HepG2 (cell line): ENCODE measurements around the gene CRY1. TPM values are rescaled to one million over a fixed set of nuclear protein-coding genes. Genes with fewer than 3 reads are reported as not detected.

ENCODE experiments used
- ATAD3A ChIP-seq: sonication (generic); formaldehyde crosslinking; IDR thresholded peaks from 2 replicates; pipeline ENCODE4 v1.4.0; 2020; ENCODE audit warnings: missing genetic modification reagents
- EP300 ChIP-seq, 3 experiments: sonication (generic) in 1 of 3; formaldehyde crosslinking in 1 of 3; IDR thresholded peaks; 2 replicates each; pipeline versions ENCODE4 v1.5.1 to v1.6.1; 2011 to 2020; ENCODE audit warnings: low read depth in 2 of 3, low read length in 2 of 3, borderline replicate concordance in 1 of 3, improper control_type of control experiment in 1 of 3, mild to moderate bottlenecking in 1 of 3, missing genetic modification reagents in 1 of 3, moderate library complexity in 1 of 3
- FIP1L1 ChIP-seq: fragments of 200-400 bp; formaldehyde crosslinking; IDR thresholded peaks from 2 replicates; pipeline ENCODE4 v1.6.1; 2018; ENCODE audit warnings: low read depth, mild to moderate bottlenecking, low read length, moderate library complexity, borderline replicate concordance; ENCODE audit not compliant: insufficient read depth
- HIC2 ChIP-seq: sonication (generic); formaldehyde crosslinking; IDR thresholded peaks from 2 replicates; pipeline ENCODE4 v1.9.0; 2022; ENCODE audit warnings: low read depth, missing genetic modification reagents
- HOXA5 ChIP-seq: sonication (generic); formaldehyde crosslinking; IDR thresholded peaks from 2 replicates; pipeline ENCODE4 v1.4.0; 2020; ENCODE audit warnings: missing genetic modification reagents
- MATR3 ChIP-seq: sonication (generic); formaldehyde crosslinking; IDR thresholded peaks from 2 replicates; pipeline ENCODE4 v1.4.0; 2020; ENCODE audit warnings: missing genetic modification reagents
- MBNL3 ChIP-seq: fragments of 250-450 bp; sonication (Bioruptor Pico); conservative IDR thresholded peaks from 2 replicates; pipeline ENCODE4 v1.8.0; 2022; ENCODE audit warnings: mild to moderate bottlenecking, inconsistent platforms
- MIXL1 ChIP-seq: IDR thresholded peaks from 2 replicates; pipeline ENCODE4 v1.6.1; 2016
- MZF1 ChIP-seq: sonication (generic); formaldehyde crosslinking; IDR thresholded peaks from 2 replicates; pipeline ENCODE4 v1.8.1; 2023; ENCODE audit warnings: mild to moderate bottlenecking, missing genetic modification reagents, borderline replicate concordance
- PRDM4 ChIP-seq: sonication (generic); formaldehyde crosslinking; IDR thresholded peaks from 2 replicates; pipeline ENCODE4 v1.9.0; 2021; ENCODE audit warnings: missing genetic modification reagents, borderline replicate concordance
- RFX1 ChIP-seq: fragments of 450-650 bp; IDR thresholded peaks from 2 replicates; pipeline ENCODE4 v1.6.1; 2017
- SAP130 ChIP-seq: IDR thresholded peaks from 2 replicates; pipeline ENCODE4 v1.6.1; 2016; ENCODE audit warnings: low read depth
- SIN3B ChIP-seq: fragments of 150-350 bp; IDR thresholded peaks from 2 replicates; pipeline ENCODE4 v1.6.1; 2014; ENCODE audit warnings: low read length
- SMAD1 ChIP-seq: sonication (generic); formaldehyde crosslinking; IDR thresholded peaks from 2 replicates; pipeline ENCODE4 v1.4.0; 2020; ENCODE audit warnings: missing genetic modification reagents, low read depth, mild to moderate bottlenecking, borderline replicate concordance
- TEAD3 ChIP-seq: optimal IDR thresholded peaks from 2 replicates; pipeline ENCODE3; 2016; ENCODE audit warnings: borderline replicate concordance
- USF2 ChIP-seq, 2 experiments: sonication (generic) in 1 of 2; formaldehyde crosslinking in 1 of 2; IDR thresholded peaks; 2 replicates each; pipeline versions ENCODE4 v1.5.1 to v1.6.1; 2011 to 2020; ENCODE audit warnings: borderline replicate concordance in 1 of 2, low read depth in 1 of 2, low read length in 1 of 2, mild to moderate bottlenecking in 1 of 2, missing genetic modification reagents in 1 of 2, moderate library complexity in 1 of 2
- ZGPAT ChIP-seq: IDR thresholded peaks from 2 replicates; pipeline ENCODE4 v1.6.1; 2016; ENCODE audit warnings: mild to moderate bottlenecking
- ZNF235 ChIP-seq: sonication (generic); formaldehyde crosslinking; IDR thresholded peaks from 2 replicates; pipeline ENCODE4 v1.8.1; 2023; ENCODE audit warnings: mild to moderate bottlenecking, missing genetic modification reagents, borderline replicate concordance
- ZNF251 ChIP-seq: sonication (generic); formaldehyde crosslinking; IDR thresholded peaks from 2 replicates; pipeline ENCODE4 v1.9.0; 2021; ENCODE audit warnings: mild to moderate bottlenecking, missing genetic modification reagents
- ZNF335 ChIP-seq: sonication (generic); formaldehyde crosslinking; IDR thresholded peaks from 2 replicates; pipeline ENCODE4 v1.4.0; 2020; ENCODE audit warnings: missing genetic modification reagents
- ZNF337 ChIP-seq: sonication (generic); formaldehyde crosslinking; IDR thresholded peaks from 2 replicates; pipeline ENCODE4 v1.5.1; 2020; ENCODE audit warnings: missing genetic modification reagents, low read depth, mild to moderate bottlenecking, borderline replicate concordance
- ZNF510 ChIP-seq: sonication (generic); formaldehyde crosslinking; IDR thresholded peaks from 2 replicates; pipeline ENCODE4 v1.4.0; 2020; ENCODE audit warnings: low read depth, mild to moderate bottlenecking, missing genetic modification reagents
- ZNF7 ChIP-seq: IDR thresholded peaks from 2 replicates; pipeline ENCODE4 v1.6.1; 2016; ENCODE audit warnings: missing biosample characterization, missing genetic modification reagents
- polyA plus RNA-seq, 8 experiments: library from polyadenylated mRNA; depleted of rRNA in 3 of 8; stranded (reverse) in 7 of 8; unstranded in 1 of 8; fragments of >200 nt; fragmentation: Illumina TruSeq in 4 of 8; extraction: Trizol in 4 of 8; gene quantifications; 2 replicates each; pipeline versions ENCODE4 v1.2.1 to v1.2.3, GENCODE V29; 2011 to 2016; ENCODE audit warnings: low read depth in 4 of 8, missing spikeins in 1 of 8, mixed read lengths in 1 of 8; ENCODE audit not compliant: insufficient read depth in 1 of 8
- total RNA-seq, 5 experiments: library from RNA; depleted of rRNA; stranded (reverse); fragments of >200 nt; fragmentation: Illumina TruSeq; extraction: Trizol; gene quantifications; 2 replicates each; pipeline ENCODE4 v1.2.3, GENCODE V29; 2016; ENCODE audit warnings: low read depth in 1 of 5

CRY1 gene
- total and polyA plus RNA-seq, 2 of the 13 experiments (the other 11 are each of a cell fraction or from before 2014, with no cell fraction given), result 11.4 to 13.9 TPM

GRCh38 chr12:106974511-106974910 lies 118.8 kb downstream of the CRY1 start (continued):
- TF ChIP-seq ZNF7 (no peak), SAP130 (CRISPR knock-in tag) (peak; percentile 71), ZNF251 (no peak), EP300 (IDR thresholded peaks at IDR 0.05; ENCODE audit: low read depth in 2 of 2, low read length in 2 of 2) (peak in 1 of 2 experiments; percentile 57; a peak in 1 of 4 replicates), EP300 (CRISPR knock-in tag; IDR thresholded peaks at IDR 0.05; ENCODE audit: borderline replicate concordance) (no peak), ZGPAT (CRISPR knock-in tag) (0 out of 2 replicates have a peak, but pooled peaks have one; percentile 15), MBNL3 (CRISPR knock-in tag) (no peak), USF2 (IDR thresholded peaks at IDR 0.05; ENCODE audit: low read depth, low read length) (no peak), USF2 (CRISPR knock-in tag; IDR thresholded peaks at IDR 0.05; ENCODE audit: borderline replicate concordance) (peak; percentile 54; the same call in 1 of the 2 replicates), TEAD3 (CRISPR knock-in tag) (peak; percentile 27), MIXL1 (CRISPR knock-in tag) (peak; percentile 69), RFX1 (no peak), HIC2 (CRISPR knock-in tag) (no peak), ZNF337 (CRISPR knock-in tag) (peak; percentile 77; the same call in 1 of the 2 replicates), SMAD1 (CRISPR knock-in tag) (no peak), MZF1 (CRISPR knock-in tag) (no peak), FIP1L1 (no peak), ATAD3A (no peak), HOXA5 (CRISPR knock-in tag) (0 out of 2 replicates have a peak, but pooled peaks have one; percentile 42), SIN3B (no peak), ZNF335 (no peak), ZNF510 (CRISPR knock-in tag) (no peak), MATR3 (CRISPR knock-in tag) (no peak), ZNF235 (CRISPR knock-in tag) (no peak), PRDM4 (CRISPR knock-in tag) (no peak)
